Measurements from ENCODE around the gene EDC4. TPM values are rescaled to one million over a fixed set of nuclear protein-coding genes. Genes with fewer than 3 reads are reported as not detected.

EDC4 gene
- total and polyA plus RNA-seq, 2 of the 13 experiments (the other 11 are each of a cell fraction or from before 2014, with no cell fraction given): 51.4 to 59.1 TPM

- no peak for TF ChIP-seq GMEB2 (CRISPR knock-in tag; IDR thresholded peaks at IDR 0.05; ENCODE audit: low read depth)
- TF ChIP-seq PRMT3 (CRISPR knock-in tag; IDR thresholded peaks at IDR 0.05; ENCODE audit: borderline replicate concordance, low read depth): no peak
- TF ChIP-seq TBX2 (CRISPR knock-in tag; IDR thresholded peaks at IDR 0.05; ENCODE audit: borderline replicate concordance): no peak
- no peak for TF ChIP-seq KMT2B (CRISPR knock-in tag; IDR thresholded peaks at IDR 0.05)
- TF ChIP-seq HCFC1 (IDR thresholded peaks at IDR 0.05; ENCODE audit: low read depth, low read length): no peak
- no peak for TF ChIP-seq ZNF460 (CRISPR knock-in tag; IDR thresholded peaks at IDR 0.05; ENCODE audit: borderline replicate concordance)
- TF ChIP-seq, protein P1, sequence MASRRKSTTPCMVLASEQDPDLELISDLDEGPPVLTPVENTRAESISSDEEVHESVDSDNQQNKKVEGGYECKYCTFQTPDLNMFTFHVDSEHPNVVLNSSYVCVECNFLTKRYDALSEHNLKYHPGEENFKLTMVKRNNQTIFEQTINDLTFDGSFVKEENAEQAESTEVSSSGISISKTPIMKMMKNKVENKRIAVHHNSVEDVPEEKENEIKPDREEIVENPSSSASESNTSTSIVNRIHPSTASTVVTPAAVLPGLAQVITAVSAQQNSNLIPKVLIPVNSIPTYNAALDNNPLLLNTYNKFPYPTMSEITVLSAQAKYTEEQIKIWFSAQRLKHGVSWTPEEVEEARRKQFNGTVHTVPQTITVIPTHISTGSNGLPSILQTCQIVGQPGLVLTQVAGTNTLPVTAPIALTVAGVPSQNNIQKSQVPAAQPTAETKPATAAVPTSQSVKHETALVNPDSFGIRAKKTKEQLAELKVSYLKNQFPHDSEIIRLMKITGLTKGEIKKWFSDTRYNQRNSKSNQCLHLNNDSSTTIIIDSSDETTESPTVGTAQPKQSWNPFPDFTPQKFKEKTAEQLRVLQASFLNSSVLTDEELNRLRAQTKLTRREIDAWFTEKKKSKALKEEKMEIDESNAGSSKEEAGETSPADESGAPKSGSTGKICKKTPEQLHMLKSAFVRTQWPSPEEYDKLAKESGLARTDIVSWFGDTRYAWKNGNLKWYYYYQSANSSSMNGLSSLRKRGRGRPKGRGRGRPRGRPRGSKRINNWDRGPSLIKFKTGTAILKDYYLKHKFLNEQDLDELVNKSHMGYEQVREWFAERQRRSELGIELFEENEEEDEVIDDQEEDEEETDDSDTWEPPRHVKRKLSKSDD (CRISPR knock-in tag; IDR thresholded peaks at IDR 0.05; ENCODE audit: low read depth): no peak; the same call in 1 of the 2 replicates
- no peak; the same call in 1 of the 2 replicates for TF ChIP-seq ZNF589 (CRISPR knock-in tag; conservative IDR thresholded peaks at IDR 0.05)
- no peak for TF ChIP-seq MTA1 (CRISPR knock-in tag; IDR thresholded peaks at IDR 0.05; ENCODE audit: borderline replicate concordance)
- TF ChIP-seq ZNF234 (CRISPR knock-in tag; conservative IDR thresholded peaks at IDR 0.05): no peak
- TF ChIP-seq PCBP1 (IDR thresholded peaks at IDR 0.05; ENCODE audit: borderline replicate concordance, low read depth, low read length): no peak
- TF ChIP-seq, protein P2, sequence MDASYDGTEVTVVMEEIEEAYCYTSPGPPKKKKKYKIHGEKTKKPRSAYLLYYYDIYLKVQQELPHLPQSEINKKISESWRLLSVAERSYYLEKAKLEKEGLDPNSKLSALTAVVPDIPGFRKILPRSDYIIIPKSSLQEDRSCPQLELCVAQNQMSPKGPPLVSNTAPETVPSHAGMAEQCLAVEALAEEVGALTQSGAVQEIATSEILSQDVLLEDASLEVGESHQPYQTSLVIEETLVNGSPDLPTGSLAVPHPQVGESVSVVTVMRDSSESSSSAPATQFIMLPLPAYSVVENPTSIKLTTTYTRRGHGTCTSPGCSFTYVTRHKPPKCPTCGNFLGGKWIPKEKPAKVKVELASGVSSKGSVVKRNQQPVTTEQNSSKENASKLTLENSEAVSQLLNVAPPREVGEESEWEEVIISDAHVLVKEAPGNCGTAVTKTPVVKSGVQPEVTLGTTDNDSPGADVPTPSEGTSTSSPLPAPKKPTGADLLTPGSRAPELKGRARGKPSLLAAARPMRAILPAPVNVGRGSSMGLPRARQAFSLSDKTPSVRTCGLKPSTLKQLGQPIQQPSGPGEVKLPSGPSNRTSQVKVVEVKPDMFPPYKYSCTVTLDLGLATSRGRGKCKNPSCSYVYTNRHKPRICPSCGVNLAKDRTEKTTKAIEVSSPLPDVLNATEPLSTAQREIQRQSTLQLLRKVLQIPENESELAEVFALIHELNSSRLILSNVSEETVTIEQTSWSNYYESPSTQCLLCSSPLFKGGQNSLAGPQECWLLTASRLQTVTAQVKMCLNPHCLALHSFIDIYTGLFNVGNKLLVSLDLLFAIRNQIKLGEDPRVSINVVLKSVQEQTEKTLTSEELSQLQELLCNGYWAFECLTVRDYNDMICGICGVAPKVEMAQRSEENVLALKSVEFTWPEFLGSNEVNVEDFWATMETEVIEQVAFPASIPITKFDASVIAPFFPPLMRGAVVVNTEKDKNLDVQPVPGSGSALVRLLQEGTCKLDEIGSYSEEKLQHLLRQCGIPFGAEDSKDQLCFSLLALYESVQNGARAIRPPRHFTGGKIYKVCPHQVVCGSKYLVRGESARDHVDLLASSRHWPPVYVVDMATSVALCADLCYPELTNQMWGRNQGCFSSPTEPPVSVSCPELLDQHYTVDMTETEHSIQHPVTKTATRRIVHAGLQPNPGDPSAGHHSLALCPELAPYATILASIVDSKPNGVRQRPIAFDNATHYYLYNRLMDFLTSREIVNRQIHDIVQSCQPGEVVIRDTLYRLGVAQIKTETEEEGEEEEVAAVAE (CRISPR knock-in tag; IDR thresholded peaks at IDR 0.05; ENCODE audit: borderline replicate concordance): no peak
- TF ChIP-seq POGZ (CRISPR knock-in tag; IDR thresholded peaks at IDR 0.05): no peak
- TF ChIP-seq ZNF883 (CRISPR knock-in tag; IDR thresholded peaks at IDR 0.05; ENCODE audit: not compliant biosample characterization): no peak
- TF ChIP-seq RXRA (CRISPR knock-in tag; IDR thresholded peaks at IDR 0.05): 0 out of 2 replicates have a peak, but pooled peaks have one; percentile 49
- no peak for TF ChIP-seq KDM4B (CRISPR knock-in tag; IDR thresholded peaks at IDR 0.05)
- 0 out of 2 replicates have a peak, but pooled peaks have one; percentile 90 for TF ChIP-seq ZNF546 (CRISPR knock-in tag; conservative IDR thresholded peaks at IDR 0.05)
- TF ChIP-seq GPBP1L1 (CRISPR knock-in tag; IDR thresholded peaks at IDR 0.05): no peak
- no peak for TF ChIP-seq ZNF136 (CRISPR knock-in tag; IDR thresholded peaks at IDR 0.05; ENCODE audit: low read depth)
Observed at GRCh38 chr16:67847064-67847861, 25.6 kb upstream of the EDC4 start, which contains the start of gene CENPT (continued).
